IMR-90 (cell line): ENCODE results near the gene LRP1B. TPM values are rescaled to one million over a fixed set of nuclear protein-coding genes. Genes with fewer than 3 reads are reported as not detected.

Source experiments
- ATAC-seq: fragments of 200-7000 bp; cut with Tn5 transposase; 2 replicates; pipeline ENCODE4 v1.9.1; 2020; ENCODE audit warnings: low read depth, mild to moderate bottlenecking, moderate library complexity
- BruUV-seq: library from RNA; stranded (reverse); fragments of 400-500 nt; replicated peaks from 2 replicates; lab custom pipeline; 2021; lab: Mats Ljungman, UMichigan
- CTCF ChIA-PET: fragments of 300-600 bp; formaldehyde crosslinking; extraction: SDS; loops from one replicate; lab custom pipeline; 2021; ENCODE audit warnings: antibody characterized with exemption; lab: Yijun Ruan, JAX
- POLR2A ChIA-PET: fragments of 300-600 bp; sonication (Branson Sonifier 250); formaldehyde crosslinking; loops from one replicate; lab custom pipeline; 2022; ENCODE audit warnings: antibody characterized with exemption; ENCODE audit not compliant: unreplicated experiment; lab: Charles Lee
- DNase-seq: peaks from one replicate; pipeline ENCODE4 v3.0.0; 2013
- H2AFZ ChIP-seq: replicated peaks from 2 replicates; pipeline ENCODE3; 2013; ENCODE audit warnings: low read length, mild to moderate bottlenecking; ENCODE audit not compliant: poor library complexity
- H2AK5ac ChIP-seq: 2 replicates; pipeline ENCODE4 v1.6.1; 2013; ENCODE audit warnings: low read depth, low read length, inconsistent platforms
- H2AK9ac ChIP-seq: replicated peaks from 2 replicates; pipeline ENCODE3; 2013; ENCODE audit warnings: mild to moderate bottlenecking, low read depth, low read length, moderate library complexity; ENCODE audit not compliant: poor library complexity
- H2BK120ac ChIP-seq: 2 replicates; pipeline ENCODE4 v1.6.1; 2013; ENCODE audit warnings: low read depth, low read length, inconsistent platforms
- H2BK15ac ChIP-seq: 3 replicates; pipeline ENCODE4 v1.6.1; 2013; ENCODE audit warnings: low read depth, low read length, inconsistent platforms
- H2BK20ac ChIP-seq: 2 replicates; pipeline ENCODE4 v1.6.1; 2013; ENCODE audit warnings: low read depth, mild to moderate bottlenecking, inconsistent platforms, low read length, moderate library complexity
- H2BK5ac ChIP-seq: 2 replicates; pipeline ENCODE4 v1.6.1; 2013; ENCODE audit warnings: mild to moderate bottlenecking, low read depth, low read length, inconsistent platforms; ENCODE audit not compliant: poor library complexity, severe bottlenecking
- H3K14ac ChIP-seq: replicated peaks from 2 replicates; pipeline ENCODE4 v1.6.1; 2013; ENCODE audit warnings: low read depth, low read length, inconsistent platforms
- H3K18ac ChIP-seq: 2 replicates; pipeline ENCODE4 v1.6.1; 2013; ENCODE audit warnings: low read depth, low read length, control low read depth
- H3K23ac ChIP-seq: 2 replicates; pipeline ENCODE4 v1.6.1; 2013; ENCODE audit warnings: low read depth, low read length, inconsistent platforms
- H3K27ac ChIP-seq: 2 replicates; pipeline ENCODE4 v1.5.1; 2013; ENCODE audit warnings: mild to moderate bottlenecking, control low read depth, low read length; ENCODE audit not compliant: insufficient read depth
- H3K27me3 ChIP-seq: 2 replicates; pipeline ENCODE4 v1.6.1; 2013; ENCODE audit warnings: low read length; ENCODE audit not compliant: control insufficient read depth, insufficient read depth
- H3K36me3 ChIP-seq: 2 replicates; pipeline ENCODE4 v1.6.1; 2013; ENCODE audit warnings: low read length, mixed read lengths; ENCODE audit not compliant: control insufficient read depth, insufficient read depth
- H3K4ac ChIP-seq: 2 replicates; pipeline ENCODE4 v1.6.1; 2013; ENCODE audit warnings: low read depth, low read length, inconsistent platforms
- H3K4me1 ChIP-seq: 2 replicates; pipeline ENCODE4 v1.6.1; 2013; ENCODE audit warnings: low read length, mixed read lengths; ENCODE audit not compliant: control insufficient read depth, insufficient read depth
- H3K4me2 ChIP-seq: 2 replicates; pipeline ENCODE4 v1.6.1; 2013; ENCODE audit warnings: low read depth, mild to moderate bottlenecking, control low read depth, low read length, moderate library complexity
- H3K4me3 ChIP-seq: 2 replicates; pipeline ENCODE4 v1.5.1; 2013; ENCODE audit warnings: low read depth, mild to moderate bottlenecking, control low read depth, low read length, moderate library complexity; ENCODE audit not compliant: insufficient read depth
- H3K56ac ChIP-seq: 2 replicates; pipeline ENCODE4 v1.6.1; 2013; ENCODE audit warnings: low read length, inconsistent platforms; ENCODE audit not compliant: insufficient read depth; ENCODE audit errors: extremely low read depth
- H3K79me1 ChIP-seq, 2 experiments: 2 replicates each; pipeline ENCODE4 v1.6.1; 2013; ENCODE audit warnings: low read length in 2 of 2, inconsistent platforms in 1 of 2, low read depth in 1 of 2
- H3K9ac ChIP-seq: 2 replicates; pipeline ENCODE4 v1.6.1; 2013; ENCODE audit warnings: low read depth, low read length, control low read depth
- H3K9me1 ChIP-seq: 2 replicates; pipeline ENCODE4 v1.6.1; 2013; ENCODE audit warnings: low read length, inconsistent platforms; ENCODE audit not compliant: insufficient read depth
- H3K9me3 ChIP-seq: 2 replicates; pipeline ENCODE4 v1.6.1; 2013; ENCODE audit warnings: low read length; ENCODE audit not compliant: control insufficient read depth, insufficient read depth
- H4K20me1 ChIP-seq: 2 replicates; pipeline ENCODE4 v1.6.1; 2013; ENCODE audit warnings: low read length, inconsistent platforms; ENCODE audit not compliant: insufficient read depth
- H4K5ac ChIP-seq: 2 replicates; pipeline ENCODE4 v1.6.1; 2013; ENCODE audit warnings: mild to moderate bottlenecking, low read depth, low read length, control low read depth
- H4K8ac ChIP-seq, 2 experiments: 2 replicates each; pipeline ENCODE4 v1.6.1; 2013; ENCODE audit warnings: low read depth in 2 of 2, low read length in 2 of 2, control low read depth in 1 of 2, inconsistent platforms in 1 of 2
- H4K91ac ChIP-seq: 2 replicates; pipeline ENCODE4 v1.6.1; 2013; ENCODE audit warnings: low read depth, low read length, inconsistent platforms; ENCODE audit not compliant: insufficient read depth
- CEBPB ChIP-seq: IDR thresholded peaks from 2 replicates; pipeline ENCODE4 v1.6.1; 2012; ENCODE audit warnings: low read depth, low read length, improper control_type of control experiment
- CHD1 ChIP-seq: IDR thresholded peaks from 2 replicates; pipeline ENCODE4 v1.6.1; 2012; ENCODE audit warnings: low read depth, low read length, improper control_type of control experiment
- FOS ChIP-seq: fragments of 150-350 bp; IDR thresholded peaks from 2 replicates; pipeline ENCODE4 v1.6.1; 2016; ENCODE audit warnings: low read depth, low read length
- MAFK ChIP-seq: IDR thresholded peaks from 2 replicates; pipeline ENCODE4 v1.6.1; 2012; ENCODE audit warnings: low read depth, low read length, improper control_type of control experiment
- MAZ ChIP-seq: IDR thresholded peaks from 2 replicates; pipeline ENCODE4 v1.6.1; 2012; ENCODE audit warnings: low read depth, mild to moderate bottlenecking, low read length, improper control_type of control experiment, moderate library complexity, borderline replicate concordance
- NFE2L2 ChIP-seq: fragments of 150-350 bp; IDR thresholded peaks from 2 replicates; pipeline ENCODE4 v1.6.1; 2016; ENCODE audit warnings: low read depth, mild to moderate bottlenecking, low read length
- RAD21 ChIP-seq: IDR thresholded peaks from 2 replicates; pipeline ENCODE4 v1.6.1; 2012; ENCODE audit warnings: low read length, improper control_type of control experiment
- RCOR1 ChIP-seq: IDR thresholded peaks from 2 replicates; pipeline ENCODE4 v1.6.1; 2012; ENCODE audit warnings: mild to moderate bottlenecking, low read length, improper control_type of control experiment; ENCODE audit not compliant: insufficient replicate concordance
- RFX5 ChIP-seq: IDR thresholded peaks from 2 replicates; pipeline ENCODE4 v1.8.0; 2012; ENCODE audit warnings: low read depth, mild to moderate bottlenecking, low read length, moderate library complexity
- WGBS, 2 experiments: methylation state at CpG; one replicate each; pipeline versions ENCODE4 v1.1.5 to v1.1.7; 2013; ENCODE audit warnings: missing lambda C conversion rate in 2 of 2; ENCODE audit not compliant: insufficient read length in 1 of 2; ENCODE audit errors: extremely low coverage in 2 of 2; 5-methylcytosine and 5-hydroxymethylcytosine counted together
- dilution Hi-C: fragments of 300-500 bp; cut with HindIII; formaldehyde crosslinking; loops from one replicate; pipeline ENCODE4 v1.14.3; 2018; ENCODE audit warnings: low sequenced_read_pairs; ENCODE audit not compliant: unreplicated experiment
- in situ Hi-C: fragments of 300-500 bp; cut with MboI; formaldehyde crosslinking; loops from 3 replicates; pipeline ENCODE4 v1.14.3; 2019; ENCODE audit warnings: low sequenced_read_pairs, inconsistent platforms, mixed read lengths
- intact Hi-C: fragments of 100-400 bp; cut with micrococcal nuclease; formaldehyde crosslinking; loops from 2 replicates; pipeline ENCODE4 v1.10.0; 2022
- polyA plus RNA-seq, 3 experiments: library from polyadenylated mRNA; depleted of rRNA; stranded (reverse); fragments of >200 nt; gene quantifications; 2 replicates each; pipeline ENCODE4 v1.2.3, GENCODE V29; 2012; ENCODE audit warnings: low replicate concordance in 1 of 3
- total RNA-seq: library from RNA; depleted of rRNA; stranded (reverse); fragments of >200 nt; gene quantifications from 2 replicates; pipeline ENCODE4 v1.2.3, GENCODE V29; 2012
- TF ChIP-seq, protein P1 (sequence below): conservative IDR thresholded peaks from 2 replicates; pipeline ENCODE4 v1.5.1; 2012; ENCODE audit warnings: mild to moderate bottlenecking, low read depth, low read length, improper control_type of control experiment
- TF ChIP-seq, protein P2 (sequence below): fragments of 150-350 bp; IDR thresholded peaks from 2 replicates; pipeline ENCODE4 v1.6.1; 2017; ENCODE audit warnings: mild to moderate bottlenecking, antibody characterized with exemption, low read length, low read depth

LRP1B gene
- total and polyA plus RNA-seq, 2 of the 4 experiments (the other 2 are of a cell fraction), result under 0.01 to 0.02 TPM

DNA sequence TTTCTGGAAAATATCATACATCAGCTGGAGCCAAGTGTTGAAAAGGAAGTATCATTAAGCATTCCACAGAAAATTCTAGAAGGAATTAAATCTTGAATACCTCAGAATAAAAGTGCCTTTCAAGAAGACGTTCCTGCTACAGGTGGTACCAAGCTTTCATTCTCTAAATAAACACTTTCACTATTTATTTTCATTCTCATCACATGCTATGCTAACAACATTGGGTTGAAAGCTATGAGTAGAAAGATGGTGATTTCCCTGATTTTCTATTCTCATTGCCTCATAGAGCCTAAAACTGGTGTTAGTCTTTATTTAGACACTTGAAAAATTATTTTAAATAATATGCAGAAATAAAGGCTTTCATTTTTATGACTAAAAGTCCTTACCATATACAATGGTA is 324.7 kb downstream of the LRP1B start:
- H3K36me3 ChIP-seq, result no peaks in the 10 kb centered on the region
- H3K4ac ChIP-seq, result no peak overlapping the region
- H2BK5ac ChIP-seq, result no peak overlapping the region
- H2AFZ ChIP-seq, result no peak overlapping the region
- no peaks in the 10 kb centered on the region for H3K4me1 ChIP-seq
- H3K18ac ChIP-seq, result no peak overlapping the region
- H3K14ac ChIP-seq, result no peak overlapping the region
- H2AK5ac ChIP-seq, result no peak overlapping the region
- H4K91ac ChIP-seq, result no peak overlapping the region
- H3K9ac ChIP-seq, result no peak overlapping the region
- TF ChIP-seq CHD1 (no peak), CEBPB (no peak), NFE2L2 (no peak), MAFK (no peak), RCOR1 (no peak), RFX5 (no peak), FOS (no peak), MAZ (no peak), RAD21 (no peak)
- TF ChIP-seq, protein P1, sequence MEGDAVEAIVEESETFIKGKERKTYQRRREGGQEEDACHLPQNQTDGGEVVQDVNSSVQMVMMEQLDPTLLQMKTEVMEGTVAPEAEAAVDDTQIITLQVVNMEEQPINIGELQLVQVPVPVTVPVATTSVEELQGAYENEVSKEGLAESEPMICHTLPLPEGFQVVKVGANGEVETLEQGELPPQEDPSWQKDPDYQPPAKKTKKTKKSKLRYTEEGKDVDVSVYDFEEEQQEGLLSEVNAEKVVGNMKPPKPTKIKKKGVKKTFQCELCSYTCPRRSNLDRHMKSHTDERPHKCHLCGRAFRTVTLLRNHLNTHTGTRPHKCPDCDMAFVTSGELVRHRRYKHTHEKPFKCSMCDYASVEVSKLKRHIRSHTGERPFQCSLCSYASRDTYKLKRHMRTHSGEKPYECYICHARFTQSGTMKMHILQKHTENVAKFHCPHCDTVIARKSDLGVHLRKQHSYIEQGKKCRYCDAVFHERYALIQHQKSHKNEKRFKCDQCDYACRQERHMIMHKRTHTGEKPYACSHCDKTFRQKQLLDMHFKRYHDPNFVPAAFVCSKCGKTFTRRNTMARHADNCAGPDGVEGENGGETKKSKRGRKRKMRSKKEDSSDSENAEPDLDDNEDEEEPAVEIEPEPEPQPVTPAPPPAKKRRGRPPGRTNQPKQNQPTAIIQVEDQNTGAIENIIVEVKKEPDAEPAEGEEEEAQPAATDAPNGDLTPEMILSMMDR, result no peak
- TF ChIP-seq, protein P2, sequence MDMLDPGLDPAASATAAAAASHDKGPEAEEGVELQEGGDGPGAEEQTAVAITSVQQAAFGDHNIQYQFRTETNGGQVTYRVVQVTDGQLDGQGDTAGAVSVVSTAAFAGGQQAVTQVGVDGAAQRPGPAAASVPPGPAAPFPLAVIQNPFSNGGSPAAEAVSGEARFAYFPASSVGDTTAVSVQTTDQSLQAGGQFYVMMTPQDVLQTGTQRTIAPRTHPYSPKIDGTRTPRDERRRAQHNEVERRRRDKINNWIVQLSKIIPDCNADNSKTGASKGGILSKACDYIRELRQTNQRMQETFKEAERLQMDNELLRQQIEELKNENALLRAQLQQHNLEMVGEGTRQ, result no peak
- peaks cover 3% of the 10 kb centered on the region; the same call in 1 of the 2 replicates for H3K9me3 ChIP-seq
- BruUV-seq, result no TSS peak
- H3K27me3 ChIP-seq, result no peaks in the 10 kb centered on the region
- CTCF ChIA-PET, result no interaction called here
- H2BK15ac ChIP-seq, result no peak overlapping the region
- no peak for ATAC-seq
- no peak for DNase-seq
- no peaks in the 10 kb centered on the region for H4K20me1 ChIP-seq
- H2BK20ac ChIP-seq, result no peak overlapping the region
- intact Hi-C loops (no loop called here), dilution Hi-C loops (no loop called here), in situ Hi-C loops (no loop called here)
- H2AK9ac ChIP-seq, result no peak overlapping the region
- no peak overlapping the region for H4K8ac ChIP-seq
- no peak overlapping the region for H3K27ac ChIP-seq
- POLR2A ChIA-PET, result no interaction called here
- H4K5ac ChIP-seq, result no peak overlapping the region
- H3K9me1 ChIP-seq, result no peaks in the 10 kb centered on the region
- H2BK120ac ChIP-seq, result no peak overlapping the region
- H3K79me1 ChIP-seq, result no peaks in the 10 kb centered on the region
- WGBS, 2 experiments, result no CpG with 5 or more reads among the region's 1 CpG
- no peak overlapping the region for H3K56ac ChIP-seq
- no peak overlapping the region for H3K4me3 ChIP-seq
- H3K23ac ChIP-seq, result no peak overlapping the region
- H3K4me2 ChIP-seq, result no peak overlapping the region
